H9 (cell line): ENCODE data around the gene NPLOC4. TPM values are rescaled to one million over a fixed set of nuclear protein-coding genes. Genes with fewer than 3 reads are reported as not detected.

ENCODE experiments used
- DNase-seq: peaks from one replicate; pipeline ENCODE4 v3.0.0-alpha.2; 2017
- H2AFZ ChIP-seq: one replicate; pipeline ENCODE4 v1.6.1; 2013; ENCODE audit warnings: mild to moderate bottlenecking, low read length, control low read depth, moderate library complexity
- H2AK5ac ChIP-seq: 2 replicates; pipeline ENCODE4 v1.6.1; 2013; ENCODE audit warnings: low read length, control low read depth, mixed read lengths; ENCODE audit not compliant: insufficient read length
- H2BK120ac ChIP-seq: one replicate; pipeline ENCODE4 v1.6.1; 2013; ENCODE audit warnings: low read depth, mild to moderate bottlenecking, low read length, control low read depth, inconsistent platforms; ENCODE audit not compliant: poor library complexity, severe bottlenecking
- H2BK12ac ChIP-seq: 2 replicates; pipeline ENCODE4 v1.6.1; 2013; ENCODE audit warnings: low read length, control low read depth, mixed read lengths, low read depth; ENCODE audit not compliant: insufficient read length
- H2BK15ac ChIP-seq: 2 replicates; pipeline ENCODE4 v1.6.1; 2013; ENCODE audit warnings: low read depth, low read length, control low read depth
- H2BK20ac ChIP-seq: one replicate; pipeline ENCODE4 v1.6.1; 2013; ENCODE audit warnings: low read depth, mild to moderate bottlenecking, low read length, control low read depth, inconsistent platforms; ENCODE audit not compliant: poor library complexity, severe bottlenecking
- H2BK5ac ChIP-seq: 2 replicates; pipeline ENCODE4 v1.6.1; 2013; ENCODE audit warnings: low read length, control low read depth, mixed read lengths; ENCODE audit not compliant: insufficient read length
- H3K14ac ChIP-seq: 2 replicates; pipeline ENCODE4 v1.6.1; 2013; ENCODE audit warnings: low read length, control low read depth; ENCODE audit not compliant: insufficient read depth
- H3K18ac ChIP-seq: 2 replicates; pipeline ENCODE4 v1.6.1; 2013; ENCODE audit warnings: low read depth, mild to moderate bottlenecking, mixed read lengths, low read length, control low read depth; ENCODE audit not compliant: insufficient read length
- H3K23ac ChIP-seq: 2 replicates; pipeline ENCODE4 v1.6.1; 2013; ENCODE audit warnings: low read length, control low read depth, mixed read lengths, low read depth; ENCODE audit not compliant: insufficient read length
- H3K23me2 ChIP-seq: 2 replicates; pipeline ENCODE4 v1.6.1; 2013; ENCODE audit warnings: low read depth, mild to moderate bottlenecking, mixed read lengths, low read length, control low read depth; ENCODE audit not compliant: insufficient read length, poor library complexity, severe bottlenecking
- H3K27ac ChIP-seq: 2 replicates; pipeline ENCODE4 v1.5.1; 2013; ENCODE audit warnings: low read length, control low read depth, mixed read lengths, low read depth; ENCODE audit not compliant: insufficient read length
- H3K27me3 ChIP-seq: 2 replicates; pipeline ENCODE4 v1.6.1; 2013; ENCODE audit warnings: low read length, control low read depth, inconsistent platforms; ENCODE audit not compliant: insufficient read depth
- H3K4ac ChIP-seq: 2 replicates; pipeline ENCODE4 v1.6.1; 2013; ENCODE audit warnings: low read depth, mild to moderate bottlenecking, control low read depth, inconsistent platforms, low read length, moderate library complexity
- H3K4me1 ChIP-seq: 2 replicates; pipeline ENCODE4 v1.6.1; 2013; ENCODE audit warnings: low read length, control low read depth, inconsistent platforms; ENCODE audit not compliant: insufficient read depth
- H3K4me2 ChIP-seq: 2 replicates; pipeline ENCODE4 v1.6.1; 2013; ENCODE audit warnings: low read length, control low read depth, mixed read lengths; ENCODE audit not compliant: insufficient read length, insufficient read depth
- H3K56ac ChIP-seq: 2 replicates; pipeline ENCODE4 v1.6.1; 2013; ENCODE audit warnings: low read depth, mild to moderate bottlenecking, mixed read lengths, low read length, control low read depth; ENCODE audit not compliant: insufficient read length
- H3K79me1 ChIP-seq: 2 replicates; pipeline ENCODE4 v1.6.1; 2013; ENCODE audit warnings: low read depth, mild to moderate bottlenecking, moderate library complexity, low read length, control low read depth, inconsistent platforms; ENCODE audit not compliant: insufficient read depth, poor library complexity, severe bottlenecking
- H3K79me2 ChIP-seq: 2 replicates; pipeline ENCODE4 v1.6.1; 2013; ENCODE audit warnings: low read length, control low read depth, inconsistent platforms; ENCODE audit not compliant: insufficient read depth
- H3K9ac ChIP-seq: 2 replicates; pipeline ENCODE4 v1.6.1; 2013; ENCODE audit warnings: low read length, control low read depth, mixed read lengths; ENCODE audit not compliant: insufficient read length; ENCODE audit errors: extremely low read depth
- H3K9me3 ChIP-seq: one replicate; pipeline ENCODE4 v1.6.1; 2013; ENCODE audit warnings: low read depth, low read length, inconsistent platforms; ENCODE audit not compliant: control insufficient read depth
- H3T11ph ChIP-seq: one replicate; pipeline ENCODE4 v1.6.1; 2013; ENCODE audit warnings: mild to moderate bottlenecking, low read length, control low read depth, inconsistent platforms
- H4K20me1 ChIP-seq: one replicate; pipeline ENCODE4 v1.6.1; 2013; ENCODE audit not compliant: control insufficient read depth, insufficient read length, insufficient read depth
- H4K5ac ChIP-seq: 2 replicates; pipeline ENCODE4 v1.6.1; 2013; ENCODE audit warnings: low read depth, mild to moderate bottlenecking, mixed read lengths, low read length, control low read depth; ENCODE audit not compliant: insufficient read length
- H4K8ac ChIP-seq: replicated peaks from 2 replicates; pipeline ENCODE4 v1.6.1; 2013; ENCODE audit warnings: low read length, control low read depth, mixed read lengths, low read depth; ENCODE audit not compliant: insufficient read length
- H4K91ac ChIP-seq: 2 replicates; pipeline ENCODE4 v1.6.1; 2013; ENCODE audit warnings: low read depth, mild to moderate bottlenecking, moderate library complexity, mixed read lengths, low read length, control low read depth; ENCODE audit not compliant: insufficient read length
- H3K27ac Mint-ChIP-seq, 3 experiments: 2 replicates in 2 of 3; 3 replicates in 1 of 3; pipeline ENCODE4 v1.8.0; 2020 to 2021; ENCODE audit warnings: mixed read lengths in 3 of 3, mild to moderate bottlenecking in 1 of 3, moderate library complexity in 1 of 3
- H3K27me3 Mint-ChIP-seq: 2 replicates; pipeline ENCODE4 v1.8.0; 2021; ENCODE audit warnings: low read depth, mild to moderate bottlenecking, moderate library complexity, mixed read lengths
- H3K36me3 Mint-ChIP-seq, 3 experiments: 2 replicates in 2 of 3; 3 replicates in 1 of 3; pipeline ENCODE4 v1.8.0; 2020 to 2021; ENCODE audit warnings: low read depth in 3 of 3, mixed read lengths in 3 of 3; ENCODE audit not compliant: insufficient read depth in 1 of 3
- H3K4me1 Mint-ChIP-seq, 2 experiments: 2 replicates each; pipeline ENCODE4 v1.8.0; 2020; ENCODE audit warnings: mixed read lengths in 2 of 2
- H3K4me3 Mint-ChIP-seq, 2 experiments: 2 replicates in 1 of 2; 3 replicates in 1 of 2; pipeline ENCODE4 v1.8.0; 2020 to 2021; ENCODE audit warnings: mild to moderate bottlenecking in 2 of 2, mixed read lengths in 2 of 2, moderate library complexity in 1 of 2
- H3K9me3 Mint-ChIP-seq, 2 experiments: 2 replicates in 1 of 2; 3 replicates in 1 of 2; pipeline ENCODE4 v1.8.0; 2020; ENCODE audit warnings: mild to moderate bottlenecking in 2 of 2, mixed read lengths in 2 of 2, moderate library complexity in 1 of 2
- WGBS: extraction: QIAGEN DNeasy Blood & Tissue Kit; methylation state at CpG from one replicate; pipeline ENCODE4 v1.1.7; 2013; ENCODE audit warnings: missing lambda C conversion rate, low lambda C conversion rate, mixed read lengths; ENCODE audit not compliant: insufficient read length; ENCODE audit errors: extremely low coverage; 5-methylcytosine and 5-hydroxymethylcytosine counted together
- total RNA-seq: library from RNA; stranded (reverse); gene quantifications from 2 replicates; pipeline ENCODE4 v1.2.1, GENCODE V29; 2021
- TF ChIP-seq, protein P1 (sequence below): fragments of 200-600 bp; sonication (generic); conservative IDR thresholded peaks from 3 replicates; pipeline ENCODE4 v1.8.0; 2021; ENCODE audit warnings: antibody characterized with exemption, mild to moderate bottlenecking

The NPLOC4 gene
- total RNA-seq, 1 experiment from 2014 or later = 103 TPM

DNA sequence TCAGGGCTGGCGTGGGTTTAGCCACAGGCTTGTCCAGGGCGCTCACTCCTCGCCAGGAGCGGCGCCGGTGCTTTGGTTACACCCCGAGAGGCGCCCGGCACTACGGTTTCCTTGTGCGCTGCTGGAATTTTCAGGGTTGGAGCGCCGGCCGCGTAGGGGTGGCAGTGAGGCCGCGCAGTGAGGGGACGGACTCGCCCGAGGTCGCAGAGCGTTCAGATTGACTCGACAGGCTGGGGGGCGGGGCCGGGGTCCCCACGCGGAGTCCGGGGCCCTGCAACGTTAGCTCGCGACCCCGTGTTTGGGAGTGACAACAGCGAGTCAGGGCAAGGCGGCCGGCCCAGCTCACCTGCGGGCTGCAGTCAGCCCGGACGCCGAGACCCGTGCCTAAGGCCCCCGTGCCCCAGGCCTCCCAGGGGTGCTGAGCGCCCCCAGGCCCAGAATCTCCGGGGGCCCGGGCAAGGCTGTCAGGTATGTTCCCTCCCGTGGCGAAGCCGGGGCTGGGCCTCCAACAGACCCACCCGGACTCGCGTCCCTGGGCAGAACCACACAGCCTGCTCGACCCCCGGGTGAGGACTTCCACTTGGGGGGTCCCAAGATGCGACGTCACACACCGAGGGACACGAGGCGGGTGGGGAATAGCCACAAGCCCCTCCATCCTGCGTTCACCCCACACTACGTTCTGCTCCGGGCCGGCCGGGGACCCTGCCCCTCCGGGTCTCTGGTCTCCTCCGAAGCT, 123.0 kb downstream of the NPLOC4 start:
- peaks cover 33 to 43% of the 10 kb centered on the region in 2 experiments for H3K4me1 Mint-ChIP-seq

More for the DNA sequence above, 123.0 kb downstream of the NPLOC4 start:
- H3T11ph ChIP-seq = peak overlapping the region; percentile 60
- peaks cover 2% of the 10 kb centered on the region for H3K79me1 ChIP-seq
- H3K23me2 ChIP-seq = peaks cover 41% of the 10 kb centered on the region
- Mint-ChIP-seq H3K36me3 (peaks cover 33 to 38% (median 34%) of the 10 kb centered on the region in 3 experiments), H3K9me3 (peaks cover 7 to 19% of the 10 kb centered on the region in 2 experiments; a peak in 4 of 5 replicates), H3K27ac (peak overlapping the region; percentile 53 to 84 (median 78); a peak in 4 of 7 replicates), H3K4me3 (peak overlapping the region; percentile 68 to 80), H3K27me3 (peaks cover 16% of the 10 kb centered on the region)
- H2AFZ ChIP-seq = no peak overlapping the region
- WGBS = no CpG with 5 or more reads among the region's 64 CpGs
- H3K23ac ChIP-seq = no peak overlapping the region
- no peak overlapping the region for H2BK20ac ChIP-seq
- no peak overlapping the region for H3K27ac ChIP-seq
- peak overlapping the region; percentile 32; the same call in 1 of the 2 replicates for H2BK15ac ChIP-seq
- H2AK5ac ChIP-seq = no peak overlapping the region
- no peaks in the 10 kb centered on the region for H3K9me3 ChIP-seq
- H3K79me2 ChIP-seq = peaks cover 25% of the 10 kb centered on the region; the same call in 1 of the 2 replicates
- no peaks in the 10 kb centered on the region for H4K20me1 ChIP-seq
- H4K5ac ChIP-seq = no peak overlapping the region
- H4K91ac ChIP-seq = peak overlapping the region; percentile 94
- H2BK120ac ChIP-seq = peak overlapping the region; percentile 71
- H2BK12ac ChIP-seq = peak overlapping the region; percentile 54
- H3K9ac ChIP-seq = peak overlapping the region; percentile 76
- H3K4me2 ChIP-seq = peak overlapping the region; percentile 52
- no peak overlapping the region for H3K56ac ChIP-seq
- peak; percentile 83 for DNase-seq
- peak overlapping the region; percentile 91 for H3K4ac ChIP-seq
- H3K18ac ChIP-seq = peak overlapping the region; percentile 97
- H3K27me3 ChIP-seq = no peaks in the 10 kb centered on the region; the same call in 1 of the 2 replicates
- peaks cover 4% of the 10 kb centered on the region; the same call in 1 of the 2 replicates for H3K4me1 ChIP-seq
- no peak overlapping the region for H2BK5ac ChIP-seq
- peak overlapping the region; percentile 95 for H3K14ac ChIP-seq
- TF ChIP-seq, protein P1, sequence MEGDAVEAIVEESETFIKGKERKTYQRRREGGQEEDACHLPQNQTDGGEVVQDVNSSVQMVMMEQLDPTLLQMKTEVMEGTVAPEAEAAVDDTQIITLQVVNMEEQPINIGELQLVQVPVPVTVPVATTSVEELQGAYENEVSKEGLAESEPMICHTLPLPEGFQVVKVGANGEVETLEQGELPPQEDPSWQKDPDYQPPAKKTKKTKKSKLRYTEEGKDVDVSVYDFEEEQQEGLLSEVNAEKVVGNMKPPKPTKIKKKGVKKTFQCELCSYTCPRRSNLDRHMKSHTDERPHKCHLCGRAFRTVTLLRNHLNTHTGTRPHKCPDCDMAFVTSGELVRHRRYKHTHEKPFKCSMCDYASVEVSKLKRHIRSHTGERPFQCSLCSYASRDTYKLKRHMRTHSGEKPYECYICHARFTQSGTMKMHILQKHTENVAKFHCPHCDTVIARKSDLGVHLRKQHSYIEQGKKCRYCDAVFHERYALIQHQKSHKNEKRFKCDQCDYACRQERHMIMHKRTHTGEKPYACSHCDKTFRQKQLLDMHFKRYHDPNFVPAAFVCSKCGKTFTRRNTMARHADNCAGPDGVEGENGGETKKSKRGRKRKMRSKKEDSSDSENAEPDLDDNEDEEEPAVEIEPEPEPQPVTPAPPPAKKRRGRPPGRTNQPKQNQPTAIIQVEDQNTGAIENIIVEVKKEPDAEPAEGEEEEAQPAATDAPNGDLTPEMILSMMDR = no peak
- H4K8ac ChIP-seq = no peak overlapping the region
